Ovary (tissue), 3 donors: ENCODE measurements around the gene PNMA6E.

Experiments
- POLR2A ChIP-seq: fragments of 450-650 bp; IDR thresholded peaks from one replicate; pipeline ENCODE4 v1.6.1; 2017; ENCODE audit warnings: antibody characterized with exemption, mild to moderate bottlenecking, moderate library complexity
- TF ChIP-seq, protein P1 (sequence below), 3 donors: fragments of 450-650 bp in 2 of 3; fragments of 200-600 bp in 1 of 3; IDR thresholded peaks; one replicate each; pipeline versions ENCODE4 v1.5.1 to v1.8.0; 2016 to 2022; ENCODE audit warnings: antibody characterized with exemption in 3 of 3, mild to moderate bottlenecking in 1 of 3
- donor health status: DM: no; HTN: no; CAD: no.

DNA sequence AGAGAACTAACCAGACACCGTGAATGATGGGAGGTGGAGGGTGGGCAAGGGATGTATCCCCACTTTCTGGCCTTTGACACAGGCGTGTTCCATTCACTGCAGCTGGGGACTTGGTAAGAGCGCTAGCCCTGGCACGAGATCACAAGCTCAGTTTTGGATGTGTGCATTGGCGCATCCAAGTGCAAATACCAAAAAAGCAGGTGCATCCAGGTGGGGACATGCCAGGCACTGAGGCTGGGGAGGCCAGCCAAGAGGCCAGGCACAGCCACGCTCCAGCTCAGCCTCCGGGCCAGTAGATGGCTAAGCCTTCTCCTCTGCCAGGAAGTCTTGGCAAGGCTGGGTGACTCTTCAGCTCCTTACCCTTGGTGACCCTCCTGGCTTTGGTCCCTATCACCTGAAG is 5.8 kb upstream of the PNMA6E start:
- TF ChIP-seq, protein P1, sequence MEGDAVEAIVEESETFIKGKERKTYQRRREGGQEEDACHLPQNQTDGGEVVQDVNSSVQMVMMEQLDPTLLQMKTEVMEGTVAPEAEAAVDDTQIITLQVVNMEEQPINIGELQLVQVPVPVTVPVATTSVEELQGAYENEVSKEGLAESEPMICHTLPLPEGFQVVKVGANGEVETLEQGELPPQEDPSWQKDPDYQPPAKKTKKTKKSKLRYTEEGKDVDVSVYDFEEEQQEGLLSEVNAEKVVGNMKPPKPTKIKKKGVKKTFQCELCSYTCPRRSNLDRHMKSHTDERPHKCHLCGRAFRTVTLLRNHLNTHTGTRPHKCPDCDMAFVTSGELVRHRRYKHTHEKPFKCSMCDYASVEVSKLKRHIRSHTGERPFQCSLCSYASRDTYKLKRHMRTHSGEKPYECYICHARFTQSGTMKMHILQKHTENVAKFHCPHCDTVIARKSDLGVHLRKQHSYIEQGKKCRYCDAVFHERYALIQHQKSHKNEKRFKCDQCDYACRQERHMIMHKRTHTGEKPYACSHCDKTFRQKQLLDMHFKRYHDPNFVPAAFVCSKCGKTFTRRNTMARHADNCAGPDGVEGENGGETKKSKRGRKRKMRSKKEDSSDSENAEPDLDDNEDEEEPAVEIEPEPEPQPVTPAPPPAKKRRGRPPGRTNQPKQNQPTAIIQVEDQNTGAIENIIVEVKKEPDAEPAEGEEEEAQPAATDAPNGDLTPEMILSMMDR (IDR thresholded peaks at IDR 0.05), result no peak
- no peak for TF ChIP-seq POLR2A
